NCI-H226 (cell line): ENCODE results near the gene FBLN5.
"Not testable (repeated sequence)": the region's sequence is repeated elsewhere in the genome, so short reads cannot be mapped to it uniquely, and the experiment has no call there.

Experiments
- DNase-seq: peaks from one replicate; pipeline ENCODE4 v3.0.0-alpha.2; 2015

FBLN5 gene

DNA sequence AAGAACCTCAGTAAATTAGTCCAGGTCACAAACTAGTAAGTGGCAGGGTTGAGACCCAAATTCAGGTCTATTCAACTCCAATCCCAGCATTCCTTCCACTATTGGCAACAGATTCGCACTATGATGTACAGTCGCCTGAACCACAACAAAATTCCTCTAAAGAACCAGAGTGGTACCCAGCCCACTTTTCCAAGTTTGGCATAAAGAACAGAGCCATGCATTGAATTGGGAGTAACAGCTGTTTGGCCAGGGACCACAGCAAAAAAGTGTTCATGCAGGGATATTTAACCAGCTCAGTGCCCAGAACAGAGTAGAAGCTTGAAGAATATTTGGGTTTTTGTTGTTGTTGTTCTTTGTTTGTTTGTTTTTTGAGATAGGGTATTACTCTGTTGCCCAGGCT, 89.9 kb downstream of the FBLN5 start:
- DNase-seq: no peak

DNA sequence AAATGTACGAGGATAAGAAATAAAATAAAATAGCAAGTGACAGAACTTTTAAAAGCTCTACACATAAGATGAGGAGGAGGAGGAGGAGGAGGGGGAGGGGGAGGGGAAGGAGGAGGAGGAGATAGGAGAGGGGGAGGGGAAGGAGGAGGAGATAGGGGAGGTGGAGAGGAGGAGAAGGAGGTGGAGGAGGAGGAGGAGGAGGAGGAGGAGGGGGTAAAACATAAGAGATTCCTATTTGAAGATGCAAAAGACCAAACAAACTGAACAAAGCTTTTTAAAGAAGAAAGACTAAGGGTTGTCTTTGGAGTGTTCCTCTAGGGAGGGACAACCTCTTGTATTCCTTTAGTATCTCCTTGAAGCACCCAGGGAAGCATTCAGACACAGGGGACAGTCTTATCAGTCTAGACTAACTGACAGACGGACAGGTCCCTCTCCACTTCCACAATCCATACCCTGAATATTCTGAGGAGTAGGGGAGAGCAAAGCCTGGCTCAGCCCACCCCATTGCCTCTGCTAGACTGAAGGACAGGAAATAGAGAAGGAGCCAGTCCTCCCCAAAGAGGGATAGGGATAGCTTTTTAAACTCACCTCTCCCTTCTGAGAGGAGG, 93.1 kb downstream of the FBLN5 start:
- no peak for DNase-seq

DNA sequence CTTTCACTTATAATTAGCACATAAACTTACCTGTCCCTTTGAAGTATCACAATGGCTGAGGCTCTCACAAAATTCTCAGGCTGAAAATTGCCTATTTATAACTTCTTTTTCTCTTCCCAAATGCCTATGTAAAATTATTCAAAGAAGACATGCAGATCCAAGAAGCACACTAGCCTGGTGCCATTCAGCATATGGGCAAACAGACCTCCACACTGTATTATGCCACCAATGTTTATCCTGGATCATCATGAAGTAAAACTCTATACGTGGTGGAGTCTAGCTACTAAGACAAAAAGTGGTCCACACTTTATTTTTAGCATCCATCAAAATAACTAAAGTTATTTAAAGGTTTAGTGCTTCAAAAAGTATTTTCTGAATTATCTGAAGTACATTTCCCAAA, 95.9 kb downstream of the FBLN5 start:
- no peak for DNase-seq

DNA sequence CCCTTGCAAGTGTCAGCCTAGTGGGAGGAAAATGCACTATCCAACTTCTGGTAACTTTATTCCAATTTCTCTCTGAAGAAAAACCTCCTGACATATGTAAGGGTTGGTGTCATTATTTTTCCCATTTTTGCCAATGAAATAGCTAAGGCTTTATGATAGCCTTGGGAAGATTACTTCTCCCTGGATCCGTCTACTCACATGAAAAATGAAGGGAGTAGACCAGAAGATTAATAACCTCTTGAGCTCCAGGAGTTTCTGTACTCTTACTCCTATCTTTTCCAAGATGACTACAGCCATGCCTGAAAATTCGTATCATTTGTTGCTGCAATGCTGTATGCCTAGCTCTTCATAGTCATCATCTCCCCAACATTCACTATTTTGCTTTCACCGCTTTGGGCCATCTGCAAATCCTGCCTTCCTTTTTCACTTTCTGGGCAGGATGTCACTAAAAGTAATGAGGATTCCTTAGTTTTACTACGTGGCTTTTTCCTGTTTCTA, 98.9 kb downstream of the FBLN5 start:
- no peak for DNase-seq

DNA sequence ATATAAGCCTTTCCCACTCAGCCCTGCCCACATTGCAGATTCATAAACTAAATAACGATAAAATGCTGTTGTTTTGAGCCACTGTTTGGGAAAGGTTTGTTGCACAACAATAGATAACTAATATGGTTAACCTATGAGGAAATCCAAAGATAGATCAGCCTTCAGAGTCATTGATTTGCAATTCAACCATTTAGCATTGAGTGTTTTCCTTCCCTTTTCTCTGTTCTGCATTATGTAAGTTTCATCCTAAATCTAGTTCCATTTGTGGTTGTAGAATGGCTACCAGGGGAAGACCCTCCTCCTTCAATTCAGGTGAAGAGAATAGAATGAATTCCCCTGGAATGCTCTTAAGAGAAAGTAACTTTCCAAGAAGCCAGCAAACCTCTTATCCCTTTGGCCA, 99.8 kb downstream of the FBLN5 start:
- no peak for DNase-seq

DNA sequence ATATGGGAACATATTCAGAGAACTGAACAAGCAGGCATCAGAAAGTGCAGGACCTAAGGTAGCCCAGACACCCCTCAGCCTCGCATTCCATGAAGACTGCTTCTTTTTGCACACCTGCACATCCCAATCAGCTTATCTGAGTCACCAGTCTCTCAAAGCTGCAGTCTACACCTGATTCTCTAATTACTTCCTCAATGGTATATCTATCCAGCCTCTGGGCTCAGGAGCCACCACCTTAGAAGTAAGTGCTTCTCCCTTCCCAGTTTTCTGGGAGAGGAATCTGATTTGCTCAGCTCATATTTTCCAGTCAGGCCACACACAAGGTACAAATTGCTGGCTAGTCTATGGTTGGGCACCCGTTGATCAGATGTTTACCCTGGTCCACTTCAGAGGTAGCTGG, 101.8 kb downstream of the FBLN5 start:
- DNase-seq: no peak

DNA sequence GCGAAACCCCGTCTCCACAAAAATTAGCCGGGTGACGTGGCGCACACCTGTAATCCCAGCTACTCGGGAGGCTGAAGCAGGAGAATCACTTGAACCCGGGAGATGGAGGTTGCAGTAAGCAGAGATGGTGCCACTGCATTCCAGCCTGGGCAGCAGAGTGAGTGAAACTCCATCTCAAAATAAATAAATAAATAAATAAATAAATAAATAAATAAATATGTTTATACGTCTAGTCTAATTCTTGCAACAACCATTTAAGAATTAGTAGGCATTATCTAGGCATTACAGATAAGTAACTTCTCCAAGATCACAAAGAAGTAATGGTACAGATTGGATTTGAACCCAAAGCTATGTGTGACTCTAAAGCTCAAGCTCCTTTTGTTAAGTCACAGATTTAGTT, 102.4 kb downstream of the FBLN5 start:
- DNase-seq: not testable (repeated sequence)

DNA sequence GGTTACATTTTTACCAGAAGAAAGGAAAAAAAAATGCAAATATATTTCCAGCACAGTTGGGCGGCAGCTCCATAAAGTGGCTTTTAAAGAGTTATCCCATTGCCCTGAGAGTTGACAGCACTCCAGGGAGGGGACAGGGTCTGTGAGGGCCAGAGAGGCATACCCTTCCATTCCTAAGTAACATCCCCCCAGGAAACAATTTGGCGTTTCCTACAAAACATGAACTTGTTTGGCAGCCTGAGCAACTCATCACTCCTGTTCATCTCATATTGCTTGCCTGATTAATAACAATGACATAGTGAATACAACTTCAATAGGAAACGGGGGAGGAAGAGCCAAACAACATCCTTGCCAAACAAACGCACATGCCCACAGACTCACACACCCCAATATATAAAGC, 103.5 kb downstream of the FBLN5 start:
- DNase-seq: no peak

DNA sequence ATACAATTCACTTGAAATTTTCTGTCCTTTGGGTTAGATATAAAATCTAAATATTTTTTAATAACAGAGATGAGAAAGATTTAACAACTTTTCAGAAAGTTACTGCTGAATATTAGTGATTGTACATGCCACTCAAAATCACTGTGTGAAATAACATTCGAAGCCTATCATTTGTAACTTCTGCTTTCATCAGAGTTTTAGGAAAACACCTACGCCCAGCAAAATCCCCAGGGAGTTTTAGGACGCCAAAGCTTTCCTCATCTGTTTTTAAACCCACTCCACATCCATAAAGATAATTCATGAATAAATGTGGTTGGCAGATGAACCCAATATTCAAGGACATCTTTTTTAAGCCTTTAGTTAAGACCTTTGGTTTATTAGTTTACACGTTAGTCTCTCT, 104.1 kb downstream of the FBLN5 start:
- no peak for DNase-seq

DNA sequence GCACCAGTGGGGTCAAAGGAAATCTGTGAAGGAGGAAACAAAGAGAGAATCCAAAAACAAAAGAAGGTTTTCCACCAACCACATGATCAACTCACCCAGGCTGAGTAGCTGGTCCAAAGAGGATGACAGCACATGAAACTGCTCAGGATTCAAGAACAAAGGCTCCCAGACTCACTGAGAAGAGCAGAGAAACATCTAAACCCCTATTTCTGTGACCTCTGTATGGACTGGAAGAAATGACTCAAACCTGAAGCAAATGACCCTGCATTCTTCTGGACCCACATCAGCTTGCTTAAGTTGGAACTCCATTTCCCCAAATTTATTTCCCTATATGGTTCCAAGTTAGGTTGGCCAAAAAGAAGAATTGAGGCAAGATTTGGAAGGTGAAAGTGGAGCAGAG, 106.4 kb downstream of the FBLN5 start:
- no peak for DNase-seq

DNA sequence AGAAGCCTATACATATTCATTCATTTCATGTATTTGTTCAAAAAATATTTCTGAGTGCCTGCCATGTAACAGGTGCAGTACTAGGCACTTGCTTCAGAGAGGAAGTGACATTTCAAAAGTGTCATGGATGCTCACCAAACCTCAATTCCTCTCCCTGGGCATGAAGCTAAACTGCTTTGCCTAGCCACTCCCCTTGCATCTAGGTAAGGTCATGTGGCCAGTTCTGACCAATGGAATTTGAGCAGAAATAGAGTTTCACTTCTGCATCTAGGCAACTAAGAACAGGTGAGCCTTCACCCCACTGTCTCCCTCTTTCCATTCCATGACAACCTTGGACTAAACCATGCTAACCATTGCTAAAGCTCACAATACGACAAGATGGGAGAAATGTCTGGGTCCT, 107.7 kb downstream of the FBLN5 start:
- no peak for DNase-seq

DNA sequence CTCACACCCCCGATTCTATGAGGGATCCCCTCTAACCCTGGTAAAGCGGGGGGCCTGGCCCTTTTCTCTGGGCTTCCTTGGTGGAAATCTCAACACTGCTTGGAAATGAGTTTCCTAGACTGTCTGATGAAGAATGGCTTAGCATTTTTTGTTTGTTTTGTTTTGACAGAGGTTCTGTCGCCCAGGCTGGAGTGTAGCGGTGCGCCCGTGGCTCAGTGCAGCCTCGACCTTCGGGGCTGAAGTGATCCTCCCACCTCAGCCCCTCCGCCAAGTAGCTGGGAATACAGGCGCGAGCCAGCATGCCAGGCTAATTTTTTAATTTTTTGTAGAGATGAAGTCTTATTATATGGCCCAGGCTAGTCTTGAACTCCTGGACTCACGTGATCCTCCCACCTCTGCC, 110.4 kb downstream of the FBLN5 start:
- no peak for DNase-seq

DNA sequence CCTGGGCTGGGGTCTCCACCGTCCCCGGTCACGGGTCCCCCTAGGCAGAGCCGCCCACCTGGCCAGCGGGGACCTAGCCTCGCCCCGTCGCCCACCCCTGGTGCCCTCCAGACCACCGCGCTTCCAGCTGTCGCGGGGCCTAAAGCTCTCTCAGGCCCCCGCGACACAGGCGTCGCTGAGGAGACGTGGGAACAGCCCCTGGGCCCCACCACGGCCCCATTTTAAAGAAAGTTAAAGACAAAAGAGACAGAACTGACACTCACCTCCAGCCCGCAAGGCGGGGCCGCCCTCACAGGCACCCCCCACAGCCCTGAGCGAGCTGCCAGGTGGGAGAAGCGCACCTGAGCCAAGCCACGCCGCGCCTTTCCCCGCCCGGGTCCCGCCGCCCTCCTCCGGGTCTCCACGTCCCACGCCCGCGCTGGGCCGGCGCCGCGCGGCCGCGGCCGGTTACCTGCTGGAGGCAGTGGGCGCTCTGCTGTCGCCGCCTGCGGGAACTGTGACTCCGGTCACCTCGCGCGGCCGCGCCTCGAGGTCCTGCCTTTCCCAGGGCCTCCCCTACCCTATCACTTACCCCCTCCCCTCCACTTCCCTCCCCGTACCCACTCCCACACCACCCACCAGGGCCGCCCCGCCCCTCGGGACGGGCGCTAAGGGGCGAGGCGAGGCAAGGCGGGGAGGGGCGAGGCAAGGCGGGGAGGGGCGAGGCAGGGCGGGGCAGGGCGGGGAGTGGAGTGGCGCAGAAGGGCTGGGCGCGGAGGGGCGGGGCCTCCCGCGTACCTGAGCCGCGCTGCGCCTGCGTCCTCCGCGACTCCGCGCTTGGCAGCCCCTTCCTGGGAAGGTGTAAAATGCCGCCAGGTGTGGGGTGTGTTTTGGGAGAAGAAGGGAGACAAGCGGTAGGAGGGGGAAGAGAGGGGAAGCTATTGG, 111.3 kb downstream of the FBLN5 start:
- DNase-seq: peak; percentile 43

DNA sequence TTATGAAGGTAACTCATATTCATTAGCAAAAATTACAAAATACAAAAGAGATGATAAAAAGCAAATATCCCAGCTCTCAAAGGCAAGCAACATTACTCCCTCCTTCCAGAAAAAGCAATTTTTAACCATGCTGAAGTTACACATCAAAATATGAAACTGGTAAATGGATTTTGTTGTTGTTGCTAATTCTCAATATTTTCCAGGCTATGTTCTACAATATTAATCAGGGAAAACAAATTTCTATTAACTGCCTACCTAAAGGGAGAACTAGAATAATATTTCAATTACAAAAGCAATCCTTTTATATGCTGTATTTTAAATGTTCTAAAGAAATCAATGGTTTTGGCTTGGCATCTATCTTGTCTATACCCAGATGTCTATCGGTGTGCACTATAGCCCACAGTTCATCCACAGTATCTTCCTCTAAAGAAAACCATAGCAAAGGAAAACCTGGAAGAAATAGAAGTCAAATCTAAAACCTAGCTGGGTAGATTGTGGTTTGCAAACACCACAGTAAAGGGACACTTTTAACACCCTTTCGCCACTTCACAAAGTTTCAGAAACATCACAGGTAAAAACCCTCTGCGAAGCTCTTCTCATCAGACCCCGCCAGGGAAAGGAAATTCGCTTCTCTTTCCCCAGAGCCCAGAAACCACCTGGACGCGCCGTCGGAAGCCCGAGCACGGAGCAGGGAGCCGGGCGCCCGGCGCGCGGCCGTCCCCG, 112.1 kb downstream of the FBLN5 start:
- no peak for DNase-seq

DNA sequence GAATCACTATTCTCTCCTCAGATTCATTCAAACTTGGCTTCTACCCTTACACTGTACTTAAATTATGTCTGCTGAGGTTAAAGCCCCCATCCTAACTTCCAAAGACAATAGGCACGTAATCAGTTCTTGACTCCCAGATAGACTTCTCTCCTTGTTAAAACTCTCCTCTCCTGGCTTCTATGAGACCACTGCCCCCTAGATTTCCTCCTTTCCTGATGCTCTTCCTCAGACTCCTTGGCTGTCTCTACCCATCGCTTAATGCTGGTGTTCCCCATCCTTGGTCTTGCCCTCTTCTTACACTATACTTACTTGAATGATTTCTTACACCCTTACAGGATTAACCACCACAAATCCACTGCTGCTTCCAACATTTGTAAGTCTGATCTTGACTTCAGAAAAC, 112.9 kb downstream of the FBLN5 start:
- no peak for DNase-seq

DNA sequence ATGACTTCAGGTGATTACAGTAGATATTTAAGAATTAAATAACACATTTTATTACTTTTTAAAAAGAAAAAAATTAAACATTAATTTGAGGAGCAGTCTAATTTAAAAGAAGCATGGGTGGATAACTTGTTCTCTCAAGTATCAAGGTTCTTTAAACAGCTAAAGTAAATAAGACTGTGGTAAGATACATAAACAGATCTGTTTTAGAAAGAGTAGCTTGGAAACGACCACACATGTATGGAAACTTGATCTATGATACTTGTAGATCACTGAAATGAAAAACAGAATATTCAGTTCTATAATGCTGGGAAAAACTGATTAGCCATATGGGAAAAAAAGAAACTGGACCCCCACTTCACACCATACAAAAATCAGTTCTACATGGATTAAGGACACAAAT, 116.2 kb downstream of the FBLN5 start:
- DNase-seq: no peak

DNA sequence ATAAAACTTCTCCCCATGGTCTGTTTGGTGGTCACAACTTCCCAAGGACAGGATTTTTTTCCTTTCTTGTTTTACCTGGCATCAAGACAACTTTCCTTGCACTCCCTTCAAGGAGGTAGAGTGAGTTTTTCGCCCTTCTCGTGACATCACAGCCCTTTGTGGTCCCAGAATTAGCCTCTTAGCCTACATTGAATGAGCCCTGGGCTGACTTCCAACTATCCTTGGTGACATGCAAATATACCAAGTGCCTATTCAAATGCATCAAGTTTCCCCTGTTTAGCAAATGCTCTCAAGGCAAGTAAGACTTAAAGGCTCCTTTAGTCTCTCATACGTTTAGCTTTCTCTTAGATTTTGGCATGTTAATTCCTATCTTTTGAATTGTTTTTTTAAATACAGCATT, 116.7 kb downstream of the FBLN5 start:
- DNase-seq: no peak

DNA sequence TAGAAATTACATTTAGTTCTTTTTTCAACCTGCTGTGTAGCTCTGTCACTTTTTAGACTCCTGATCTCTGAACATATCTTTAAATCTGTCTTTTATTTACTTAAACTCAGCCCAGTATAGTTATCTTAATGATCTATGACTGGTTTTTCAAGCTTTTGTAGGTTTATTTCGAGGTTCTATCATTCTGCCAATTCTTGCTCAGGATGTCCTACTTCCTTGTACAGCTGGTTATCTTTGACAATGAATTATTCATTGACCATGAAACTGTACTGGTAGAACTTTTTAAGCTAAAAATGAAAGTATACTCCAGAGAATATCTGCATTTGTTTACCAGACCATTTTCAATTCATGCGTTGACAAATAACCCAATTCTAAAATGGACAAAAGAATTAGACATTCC, 118.0 kb downstream of the FBLN5 start:
- DNase-seq: no peak

DNA sequence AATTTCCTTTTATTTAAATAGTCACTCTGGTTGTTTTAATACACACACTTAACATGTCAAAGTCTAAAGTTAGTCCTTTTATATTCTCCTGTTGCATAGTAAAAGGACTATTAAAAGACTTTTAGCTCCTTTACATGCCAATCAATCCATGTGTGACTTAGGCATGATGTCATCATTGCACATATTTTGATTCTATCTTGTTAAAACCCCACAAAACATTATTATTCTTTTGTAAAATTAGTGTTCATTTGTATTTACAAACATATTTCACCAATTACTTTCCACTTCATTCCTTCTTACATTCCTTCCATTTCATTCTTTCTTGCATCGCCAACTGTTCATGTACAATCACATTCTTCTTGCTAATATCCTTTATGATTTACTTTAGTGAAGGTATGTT, 119.7 kb downstream of the FBLN5 start:
- no peak for DNase-seq
